HL-60 (cell line): Measurements from ENCODE around the gene FLG2.

Experiments used
- DNase-seq, 2 experiments: peaks; one replicate each; pipeline ENCODE4 v3.0.0-alpha.2; 2010 to 2020; ENCODE audit warnings: low read depth in 1 of 2, low spot score in 1 of 2
- H3K27ac ChIP-seq: fragments of 250-450 bp; sonication (Bioruptor Pico); replicated peaks from 2 replicates; pipeline ENCODE4 v1.5.1; 2020; ENCODE audit warnings: mild to moderate bottlenecking, moderate library complexity
- H3K27me3 ChIP-seq: fragments of 250-450 bp; sonication (Bioruptor Pico); 2 replicates; pipeline ENCODE4 v1.5.1; 2021; ENCODE audit warnings: mild to moderate bottlenecking, moderate library complexity; ENCODE audit not compliant: insufficient read depth, poor library complexity, severe bottlenecking
- H3K4me3 ChIP-seq: replicated peaks from 2 replicates; pipeline ENCODE4 v1.5.1; 2011; ENCODE audit warnings: mild to moderate bottlenecking, control low read depth, low read length; ENCODE audit not compliant: insufficient read depth
- GABPA ChIP-seq: IDR thresholded peaks from 2 replicates; pipeline ENCODE4 v1.6.1; 2012; ENCODE audit warnings: low read depth
- POLR2AphosphoS5 ChIP-seq: IDR thresholded peaks from 2 replicates; pipeline ENCODE4 v1.6.1; 2012; ENCODE audit warnings: low read depth
- REST ChIP-seq: IDR thresholded peaks from 2 replicates; pipeline ENCODE4 v1.6.1; 2012; ENCODE audit warnings: low read depth; ENCODE audit not compliant: insufficient replicate concordance
- SPI1 ChIP-seq: IDR thresholded peaks from 2 replicates; pipeline ENCODE4 v1.6.1; 2012; ENCODE audit warnings: low read depth, mild to moderate bottlenecking, borderline replicate concordance
- TF ChIP-seq, protein P1 (sequence below): IDR thresholded peaks from one replicate; pipeline ENCODE4 v1.5.1; 2011; ENCODE audit warnings: low read length, control low read depth, inconsistent platforms; ENCODE audit not compliant: insufficient read depth

FLG2 gene

GRCh38 chr1:152328801-152329391 lies 30.9 kb downstream of the FLG2 start:
- H3K27me3 ChIP-seq: peaks cover 4% of the 10 kb centered on the region
- H3K27ac ChIP-seq: no peak overlapping the region
- H3K4me3 ChIP-seq: no peak overlapping the region
- DNase-seq: no peak
- no peak for TF ChIP-seq POLR2AphosphoS5
- TF ChIP-seq REST: no peak
- no peak for TF ChIP-seq SPI1
- TF ChIP-seq GABPA: no peak
- TF ChIP-seq, protein P1, sequence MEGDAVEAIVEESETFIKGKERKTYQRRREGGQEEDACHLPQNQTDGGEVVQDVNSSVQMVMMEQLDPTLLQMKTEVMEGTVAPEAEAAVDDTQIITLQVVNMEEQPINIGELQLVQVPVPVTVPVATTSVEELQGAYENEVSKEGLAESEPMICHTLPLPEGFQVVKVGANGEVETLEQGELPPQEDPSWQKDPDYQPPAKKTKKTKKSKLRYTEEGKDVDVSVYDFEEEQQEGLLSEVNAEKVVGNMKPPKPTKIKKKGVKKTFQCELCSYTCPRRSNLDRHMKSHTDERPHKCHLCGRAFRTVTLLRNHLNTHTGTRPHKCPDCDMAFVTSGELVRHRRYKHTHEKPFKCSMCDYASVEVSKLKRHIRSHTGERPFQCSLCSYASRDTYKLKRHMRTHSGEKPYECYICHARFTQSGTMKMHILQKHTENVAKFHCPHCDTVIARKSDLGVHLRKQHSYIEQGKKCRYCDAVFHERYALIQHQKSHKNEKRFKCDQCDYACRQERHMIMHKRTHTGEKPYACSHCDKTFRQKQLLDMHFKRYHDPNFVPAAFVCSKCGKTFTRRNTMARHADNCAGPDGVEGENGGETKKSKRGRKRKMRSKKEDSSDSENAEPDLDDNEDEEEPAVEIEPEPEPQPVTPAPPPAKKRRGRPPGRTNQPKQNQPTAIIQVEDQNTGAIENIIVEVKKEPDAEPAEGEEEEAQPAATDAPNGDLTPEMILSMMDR: no peak

DNA sequence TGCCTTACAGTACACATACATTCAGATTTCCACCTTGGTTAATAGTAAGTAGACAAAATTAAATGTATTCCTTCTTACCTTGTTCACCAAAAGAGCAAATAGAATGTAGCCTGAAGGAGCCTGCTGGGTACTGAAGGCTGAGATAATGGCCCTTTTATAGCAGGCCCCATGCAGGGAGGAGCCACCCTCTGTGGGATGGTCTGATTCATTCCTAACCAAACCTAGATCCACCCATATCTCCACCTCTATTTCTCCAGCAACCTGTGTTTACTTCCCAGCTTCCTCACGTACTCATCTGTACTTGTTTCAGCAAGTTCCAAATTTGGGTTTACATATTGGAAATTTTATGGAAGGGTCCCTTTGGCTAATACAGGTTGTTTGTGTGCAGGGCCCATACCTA lies 34.7 kb downstream of the FLG2 start, which contains the start of gene FLG:
Gene FLG (minus strand): TSS at position 129 of the 400 bp plus-strand sequence. CDS start 9,783 bp downstream, outside the sequence.
- H3K4me3 ChIP-seq: no peak within 1 kb of the TSS
- H3K27ac ChIP-seq: no peak within 1 kb of the TSS
- H3K27me3 ChIP-seq: peaks cover 4% of the 10 kb centered on the region
- TF ChIP-seq, protein P1: no peak
- TF ChIP-seq SPI1 (no peak), REST (no peak), GABPA (no peak), POLR2AphosphoS5 (no peak)
- DNase-seq: no peak

DNA sequence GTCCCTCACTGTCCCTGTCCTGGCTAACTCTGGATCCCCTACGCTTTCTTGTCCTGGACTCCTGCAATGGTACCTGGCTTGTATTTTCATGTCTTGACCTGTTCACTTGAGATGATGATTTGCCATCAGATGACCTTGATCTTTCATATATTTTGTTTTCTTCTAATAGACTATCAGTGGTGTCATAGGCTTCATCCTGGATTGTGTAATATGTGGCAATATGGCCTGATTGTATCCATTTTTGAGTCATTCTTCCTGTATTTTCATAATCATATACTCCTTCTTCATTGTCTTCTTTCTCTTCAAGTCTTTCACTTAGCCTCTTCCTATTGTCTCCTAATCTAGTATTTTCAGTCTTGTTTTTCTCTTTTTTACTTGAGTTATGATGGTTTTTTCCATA lies 45.8 kb downstream of the FLG2 start:
- H3K4me3 ChIP-seq: no peak overlapping the region
- TF ChIP-seq REST (no peak), SPI1 (no peak), GABPA (no peak), POLR2AphosphoS5 (no peak)
- TF ChIP-seq, protein P1: no peak
- DNase-seq: no peak

More for the DNA sequence above, 45.8 kb downstream of the FLG2 start:
- Histone ChIP-seq H3K27me3 (no peaks in the 10 kb centered on the region), H3K27ac (no peak overlapping the region)
